ENCODE measurements around the gene MGST1.

Gene MGST1

GRCh38 chr12:16359512-16360491, 12.4 kb downstream of the MGST1 start:
- no peaks in the 10 kb centered on the region for H3K36me3 ChIP-seq (ENCODE audit: insufficient read depth)
- no peak overlapping the region for H3K4me3 ChIP-seq (IDR thresholded peaks at IDR 0.05; ENCODE audit: insufficient read depth, low read depth, low read length)
- H3K9ac ChIP-seq: no peak overlapping the region
- no peak overlapping the region for H2AFZ ChIP-seq (ENCODE audit: low read depth)
- H4K20me1 ChIP-seq (ENCODE audit: insufficient read depth): no peaks in the 10 kb centered on the region
- no peak overlapping the region for H3K4me2 ChIP-seq
- H3K79me2 ChIP-seq (ENCODE audit: insufficient read depth, low read depth): no peaks in the 10 kb centered on the region
- peak; percentile 68 for TF ChIP-seq CTCF (conservative IDR thresholded peaks at IDR 0.05; ENCODE audit: low read depth, low read length)
- no peak overlapping the region for H3K27ac ChIP-seq
- H3K27me3 ChIP-seq (ENCODE audit: insufficient read depth, low read depth): no peaks in the 10 kb centered on the region
- H3K4me1 ChIP-seq (ENCODE audit: low read depth, poor library complexity, severe bottlenecking): no peaks in the 10 kb centered on the region

GRCh38 chr12:16361142-16361783, 13.8 kb downstream of the MGST1 start:
- H3K79me2 ChIP-seq (ENCODE audit: insufficient read depth, low read depth): no peaks in the 10 kb centered on the region
- no peak for TF ChIP-seq CTCF (conservative IDR thresholded peaks at IDR 0.05; ENCODE audit: low read depth, low read length)

GRCh38 chr12:16362550-16362949, 15.1 kb downstream of the MGST1 start:
- Histone ChIP-seq H3K36me3 (ENCODE audit: insufficient read depth) (no peaks in the 10 kb centered on the region), H4K20me1 (ENCODE audit: insufficient read depth) (no peaks in the 10 kb centered on the region), H3K4me1 (ENCODE audit: low read depth, poor library complexity, severe bottlenecking) (no peaks in the 10 kb centered on the region), H3K27me3 (ENCODE audit: insufficient read depth, low read depth) (no peaks in the 10 kb centered on the region), H3K4me3 (IDR thresholded peaks at IDR 0.05; ENCODE audit: insufficient read depth, low read depth, low read length) (no peak overlapping the region), H3K27ac (no peak overlapping the region), H3K4me2 (no peak overlapping the region), H3K79me2 (ENCODE audit: insufficient read depth, low read depth) (no peaks in the 10 kb centered on the region), H3K9ac (no peak overlapping the region), H2AFZ (ENCODE audit: low read depth) (no peak overlapping the region)
- TF ChIP-seq CTCF (conservative IDR thresholded peaks at IDR 0.05; ENCODE audit: low read depth, low read length): no peak

More at GRCh38 chr12:16361142-16361783, 13.8 kb downstream of the MGST1 start:
- no peak overlapping the region for H3K4me2 ChIP-seq
- no peaks in the 10 kb centered on the region for H3K36me3 ChIP-seq (ENCODE audit: insufficient read depth)
- H3K4me3 ChIP-seq (IDR thresholded peaks at IDR 0.05; ENCODE audit: insufficient read depth, low read depth, low read length): no peak overlapping the region
- no peaks in the 10 kb centered on the region for H3K27me3 ChIP-seq (ENCODE audit: insufficient read depth, low read depth)
- no peaks in the 10 kb centered on the region for H4K20me1 ChIP-seq (ENCODE audit: insufficient read depth)
- H3K9ac ChIP-seq: no peak overlapping the region
- H3K4me1 ChIP-seq (ENCODE audit: low read depth, poor library complexity, severe bottlenecking): no peaks in the 10 kb centered on the region
- no peak overlapping the region for H2AFZ ChIP-seq (ENCODE audit: low read depth)
- H3K27ac ChIP-seq: no peak overlapping the region

- H3K4me2 ChIP-seq: no peak overlapping the region
- no peak overlapping the region for H3K27ac ChIP-seq
- H3K4me3 ChIP-seq (IDR thresholded peaks at IDR 0.05; ENCODE audit: insufficient read depth, low read depth, low read length): no peak overlapping the region
- H3K79me2 ChIP-seq (ENCODE audit: insufficient read depth, low read depth): no peaks in the 10 kb centered on the region
- no peak for TF ChIP-seq CTCF (conservative IDR thresholded peaks at IDR 0.05; ENCODE audit: low read depth, low read length)
- H3K9ac ChIP-seq: no peak overlapping the region
- H3K36me3 ChIP-seq (ENCODE audit: insufficient read depth): no peaks in the 10 kb centered on the region
- H2AFZ ChIP-seq (ENCODE audit: low read depth): no peak overlapping the region
- H3K27me3 ChIP-seq (ENCODE audit: insufficient read depth, low read depth): no peaks in the 10 kb centered on the region
- H4K20me1 ChIP-seq (ENCODE audit: insufficient read depth): no peaks in the 10 kb centered on the region
- no peaks in the 10 kb centered on the region for H3K4me1 ChIP-seq (ENCODE audit: low read depth, poor library complexity, severe bottlenecking)
These were observed 21.7 kb downstream of the MGST1 start for GRCh38 chr12:16369156-16369555.

All from KMS-11 (cell line).